Measurements from ENCODE around the gene FBXO47.

DNA sequence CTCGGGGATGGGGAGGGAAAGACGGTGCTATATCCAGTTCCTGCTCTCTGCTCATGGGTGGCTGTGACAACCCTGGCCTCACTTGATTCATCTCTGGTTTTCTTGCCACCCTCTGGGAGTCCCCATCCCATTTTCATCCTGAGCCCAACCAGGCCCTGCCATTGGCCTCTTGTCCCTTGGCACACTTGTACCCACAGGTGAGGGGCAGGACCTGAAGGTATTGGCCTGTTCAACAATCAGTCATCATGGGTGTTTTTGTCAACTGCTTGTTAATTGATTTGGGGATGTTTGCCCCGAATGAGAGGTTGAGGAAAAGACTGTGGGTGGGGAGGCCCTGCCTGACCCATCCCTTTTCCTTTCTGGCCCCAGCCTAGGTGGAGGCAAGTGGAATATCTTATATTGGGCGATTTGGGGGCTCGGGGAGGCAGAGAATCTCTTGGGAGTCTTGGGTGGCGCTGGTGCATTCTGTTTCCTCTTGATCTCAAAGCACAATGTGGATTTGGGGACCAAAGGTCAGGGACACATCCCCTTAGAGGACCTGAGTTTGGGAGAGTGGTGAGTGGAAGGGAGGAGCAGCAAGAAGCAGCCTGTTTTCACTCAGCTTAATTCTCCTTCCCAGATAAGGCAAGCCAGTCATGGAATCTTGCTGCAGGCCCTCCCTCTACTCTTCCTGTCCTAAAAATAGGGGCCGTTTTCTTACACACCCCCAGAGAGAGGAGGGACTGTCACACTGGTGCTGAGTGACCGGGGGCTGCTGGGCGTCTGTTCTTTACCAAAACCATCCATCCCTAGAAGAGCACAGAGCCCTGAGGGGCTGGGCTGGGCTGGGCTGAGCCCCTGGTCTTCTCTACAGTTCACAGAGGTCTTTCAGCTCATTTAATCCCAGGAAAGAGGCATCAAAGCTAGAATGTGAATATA, 46.6 kb downstream of the FBXO47 start:
- TF ChIP-seq, protein P1, sequence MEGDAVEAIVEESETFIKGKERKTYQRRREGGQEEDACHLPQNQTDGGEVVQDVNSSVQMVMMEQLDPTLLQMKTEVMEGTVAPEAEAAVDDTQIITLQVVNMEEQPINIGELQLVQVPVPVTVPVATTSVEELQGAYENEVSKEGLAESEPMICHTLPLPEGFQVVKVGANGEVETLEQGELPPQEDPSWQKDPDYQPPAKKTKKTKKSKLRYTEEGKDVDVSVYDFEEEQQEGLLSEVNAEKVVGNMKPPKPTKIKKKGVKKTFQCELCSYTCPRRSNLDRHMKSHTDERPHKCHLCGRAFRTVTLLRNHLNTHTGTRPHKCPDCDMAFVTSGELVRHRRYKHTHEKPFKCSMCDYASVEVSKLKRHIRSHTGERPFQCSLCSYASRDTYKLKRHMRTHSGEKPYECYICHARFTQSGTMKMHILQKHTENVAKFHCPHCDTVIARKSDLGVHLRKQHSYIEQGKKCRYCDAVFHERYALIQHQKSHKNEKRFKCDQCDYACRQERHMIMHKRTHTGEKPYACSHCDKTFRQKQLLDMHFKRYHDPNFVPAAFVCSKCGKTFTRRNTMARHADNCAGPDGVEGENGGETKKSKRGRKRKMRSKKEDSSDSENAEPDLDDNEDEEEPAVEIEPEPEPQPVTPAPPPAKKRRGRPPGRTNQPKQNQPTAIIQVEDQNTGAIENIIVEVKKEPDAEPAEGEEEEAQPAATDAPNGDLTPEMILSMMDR (IDR thresholded peaks at IDR 0.05): no peak
- TF ChIP-seq EZH2 (IDR thresholded peaks at IDR 0.05) (no peak), EZH2phosphoT487 (IDR thresholded peaks at IDR 0.05) (no peak)
